Testis (tissue), 2 donors: ENCODE data around the gene CYP2B6.

ENCODE experiments used
- CTCF ChIP-seq, 3 experiments: fragments of 450-650 bp in 2 of 3; fragments of 200-600 bp in 1 of 3; sonication (generic) in 1 of 3; IDR thresholded peaks; one replicate each; pipeline ENCODE4 v1.5.1; 2016 to 2019; ENCODE audit warnings: antibody characterized with exemption in 3 of 3, mild to moderate bottlenecking in 2 of 3, moderate library complexity in 1 of 3
- POLR2A ChIP-seq: fragments of 450-650 bp; IDR thresholded peaks from one replicate; pipeline ENCODE4 v1.6.1; 2017; ENCODE audit warnings: antibody characterized with exemption, mild to moderate bottlenecking, moderate library complexity

- TF ChIP-seq CTCF (IDR thresholded peaks at IDR 0.05), result no peak
- TF ChIP-seq POLR2A, result no peak
Observed at GRCh38 chr19:41009700-41010235, 18.7 kb downstream of the CYP2B6 start.
